Activated T-cell treated with anti-CD3 and anti-CD28 coated beads for 1 hour (primary cell): ENCODE data around the gene RIC8A.
"Not testable (repeated sequence)": the region's sequence is repeated elsewhere in the genome, so short reads cannot be mapped to it uniquely, and the experiment has no call there.

Experiments
- DNase-seq: peaks from one replicate; pipeline ENCODE4 v3.0.0-alpha.2; 2020; ENCODE audit warnings: low read depth

Gene RIC8A

DNA sequence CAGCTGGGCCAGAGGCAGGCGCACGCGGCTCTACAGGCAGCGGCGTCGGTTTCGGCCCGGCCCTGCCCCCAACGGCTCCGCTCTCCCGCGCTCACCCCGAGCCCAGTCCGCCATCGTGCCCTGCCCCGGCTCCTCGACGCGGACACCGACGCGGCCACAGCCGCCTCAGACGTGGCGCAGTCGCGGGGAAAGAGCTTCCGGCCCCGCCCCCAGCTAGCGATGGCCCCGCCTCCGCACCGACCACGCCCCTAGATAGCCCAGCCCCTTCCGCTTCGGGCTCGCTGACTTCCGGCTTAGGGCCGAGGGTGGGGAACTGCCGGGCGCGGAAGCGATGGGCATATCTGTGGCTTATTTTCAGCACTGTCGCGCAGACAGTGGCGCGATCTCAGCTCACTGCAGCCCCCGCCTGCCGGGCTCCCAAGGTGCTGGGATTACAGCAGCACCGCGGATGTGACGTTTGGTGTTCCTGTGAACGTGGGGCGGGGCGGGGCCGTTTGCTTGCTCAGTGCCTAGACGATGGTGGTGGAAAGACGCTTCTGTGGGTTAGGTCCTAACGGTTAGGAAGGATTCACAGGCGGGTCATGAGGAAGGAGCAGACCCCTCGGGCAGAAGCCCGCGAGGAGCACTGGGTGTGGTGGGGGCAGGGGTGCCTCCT is at the start of gene RIC8A, which contains the start of gene BET1L:
Gene RIC8A, plus strand, starts transcription at position 501 of the 655 bp plus-strand sequence. CDS start 1,147 bp downstream, outside the sequence.
Gene BET1L, minus strand, starts transcription at position 192 of the 655 bp plus-strand sequence. Its CDS starts 78 bp downstream, at position 114.
- DNase-seq, result peak; percentile 93

DNA sequence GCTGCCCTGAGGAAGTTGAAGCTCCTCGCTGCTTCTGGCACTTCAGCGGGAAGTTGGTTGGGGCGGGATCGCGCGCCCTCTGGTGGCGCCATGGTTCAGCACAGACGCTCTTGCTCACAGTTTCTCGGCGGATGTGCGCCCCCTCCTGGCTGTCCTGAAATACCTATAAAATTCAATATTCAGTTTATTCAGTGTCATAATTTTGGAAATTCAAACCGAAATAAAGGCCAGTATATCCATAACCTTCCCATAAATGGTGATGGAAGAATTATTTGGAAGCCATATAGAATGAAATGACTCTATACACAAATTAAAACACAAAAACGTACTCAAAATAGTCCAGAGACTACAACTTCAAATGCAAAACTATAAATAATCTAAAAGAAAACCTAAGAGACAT is 27.3 kb upstream of the RIC8A start:
- DNase-seq, result not testable (repeated sequence)

DNA sequence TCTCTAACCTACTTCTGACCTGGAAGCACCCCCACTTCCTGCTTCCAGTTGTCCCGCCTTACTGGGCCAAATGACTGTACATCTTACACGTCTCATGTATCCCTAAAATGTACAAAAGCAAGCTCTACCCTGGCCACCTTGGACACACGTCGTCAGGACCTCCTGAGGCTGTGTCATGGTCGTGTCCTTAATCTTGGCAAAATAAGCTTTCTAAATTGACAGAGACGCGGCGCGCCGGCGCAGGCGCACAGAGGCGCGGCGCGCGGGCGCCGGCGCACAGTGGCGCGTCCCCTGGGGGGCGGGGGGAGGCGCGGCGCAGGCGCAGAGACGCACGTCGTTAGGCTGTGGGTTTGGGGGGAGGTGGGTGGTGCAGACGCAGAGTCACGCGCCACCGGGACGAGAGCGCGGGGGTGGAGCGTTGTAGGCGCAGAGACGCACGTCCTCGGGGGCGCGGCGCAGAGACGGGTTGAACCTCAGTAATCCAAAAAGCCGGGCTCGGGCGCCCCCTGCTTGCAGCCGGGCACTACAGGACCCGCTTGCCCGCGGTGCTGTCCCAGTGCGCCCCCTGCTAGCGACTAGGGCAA is 18.2 kb upstream of the RIC8A start:
- DNase-seq, result not testable (repeated sequence)

GRCh38 chr11:189843-190311 is 17.6 kb upstream of the RIC8A start:
- not testable (repeated sequence) for DNase-seq

- DNase-seq, result not testable (repeated sequence)
Observed at GRCh38 chr11:190546-190945, 17.0 kb upstream of the RIC8A start.

DNA sequence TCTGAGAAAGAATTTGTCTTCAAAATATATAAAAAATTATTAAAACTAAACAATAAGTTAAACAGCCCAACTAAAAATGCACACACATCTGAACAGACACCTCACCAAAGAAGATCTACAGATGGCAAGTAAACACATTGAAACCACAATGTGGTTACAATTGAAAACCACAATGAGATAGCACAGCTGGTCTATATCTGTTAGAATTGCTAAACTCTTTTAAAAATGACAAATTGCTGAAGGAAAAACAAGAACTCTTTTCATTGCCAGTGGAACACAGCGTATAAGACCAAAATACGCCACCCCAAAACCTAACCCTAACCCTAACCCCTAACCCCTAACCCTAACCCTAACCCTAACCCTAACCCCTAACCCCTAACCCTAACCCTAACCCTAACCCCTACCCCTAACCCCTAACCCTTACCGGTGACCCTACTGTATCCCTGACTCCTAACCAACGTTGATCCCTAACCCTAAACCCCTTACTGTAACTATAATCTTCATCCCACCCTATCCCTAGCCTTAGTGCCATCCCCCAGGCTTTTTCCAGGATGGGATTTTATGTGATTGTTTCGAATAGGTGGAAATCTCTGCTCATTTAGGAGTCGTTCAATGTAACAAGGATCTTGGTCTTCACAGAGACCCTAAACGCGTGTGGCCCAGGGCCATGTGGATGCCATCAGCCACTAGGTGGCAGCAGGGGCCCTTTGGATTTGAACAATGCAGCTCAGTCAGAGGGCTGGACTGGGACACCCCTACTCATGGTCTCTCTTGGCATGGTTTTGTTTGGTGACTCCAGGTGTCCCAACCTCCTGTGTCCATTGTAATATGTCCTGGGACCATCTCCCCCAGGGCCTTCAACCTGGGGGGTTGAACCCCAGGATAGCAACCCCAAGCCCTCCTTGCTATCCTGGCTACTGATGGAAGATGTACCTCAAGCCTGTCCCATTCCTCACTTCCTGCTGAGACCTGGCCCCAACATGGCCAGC is 15.7 kb upstream of the RIC8A start:
- DNase-seq, result not testable (repeated sequence)

DNA sequence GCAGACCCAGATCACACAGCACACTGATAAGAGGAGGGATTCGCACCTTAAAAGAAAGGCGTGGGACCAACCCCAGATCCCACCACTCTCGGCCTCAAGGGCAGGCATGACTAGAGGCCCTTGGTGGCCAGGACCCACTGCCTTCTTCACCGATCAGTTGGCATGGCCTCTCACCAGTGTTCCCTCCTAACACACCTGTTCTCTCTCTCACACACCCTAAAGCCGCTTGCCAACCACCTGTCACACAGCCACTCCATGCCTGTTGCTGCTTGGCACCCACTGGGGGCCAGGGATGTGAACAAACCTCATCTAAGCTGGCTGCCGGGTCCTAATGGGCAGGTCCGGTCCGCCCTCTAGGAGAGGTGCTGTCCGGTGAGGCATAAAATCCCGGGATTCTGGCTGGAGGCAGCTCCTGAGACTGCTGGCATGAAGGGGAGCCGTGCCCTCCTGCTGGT is 14.8 kb upstream of the RIC8A start, which contains the start of gene SCGB1C1:
Gene SCGB1C1, plus strand, starts transcription at position 405 of the 455 bp plus-strand sequence. Its CDS starts 22 bp downstream, at position 427.
- DNase-seq, result not testable (repeated sequence)

DNA sequence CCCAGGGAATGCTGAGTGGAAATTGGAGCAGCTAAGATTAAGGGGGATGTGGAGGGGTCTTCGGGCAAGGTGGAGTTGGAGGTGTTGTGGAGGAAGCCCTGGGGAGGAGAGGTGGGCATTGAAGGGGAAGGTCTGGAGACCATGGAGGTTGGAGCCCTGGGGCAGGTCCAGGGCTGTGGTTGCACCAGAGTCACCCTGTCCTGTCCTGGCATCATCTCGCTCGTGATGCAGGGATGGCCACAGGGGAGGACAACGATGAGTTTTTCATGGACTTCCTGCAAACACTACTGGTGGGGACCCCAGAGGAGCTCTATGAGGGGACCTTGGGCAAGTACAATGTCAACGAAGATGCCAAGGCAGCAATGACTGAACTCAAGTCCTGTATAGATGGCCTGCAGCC is 14.0 kb upstream of the RIC8A start:
- DNase-seq, result not testable (repeated sequence)

DNA sequence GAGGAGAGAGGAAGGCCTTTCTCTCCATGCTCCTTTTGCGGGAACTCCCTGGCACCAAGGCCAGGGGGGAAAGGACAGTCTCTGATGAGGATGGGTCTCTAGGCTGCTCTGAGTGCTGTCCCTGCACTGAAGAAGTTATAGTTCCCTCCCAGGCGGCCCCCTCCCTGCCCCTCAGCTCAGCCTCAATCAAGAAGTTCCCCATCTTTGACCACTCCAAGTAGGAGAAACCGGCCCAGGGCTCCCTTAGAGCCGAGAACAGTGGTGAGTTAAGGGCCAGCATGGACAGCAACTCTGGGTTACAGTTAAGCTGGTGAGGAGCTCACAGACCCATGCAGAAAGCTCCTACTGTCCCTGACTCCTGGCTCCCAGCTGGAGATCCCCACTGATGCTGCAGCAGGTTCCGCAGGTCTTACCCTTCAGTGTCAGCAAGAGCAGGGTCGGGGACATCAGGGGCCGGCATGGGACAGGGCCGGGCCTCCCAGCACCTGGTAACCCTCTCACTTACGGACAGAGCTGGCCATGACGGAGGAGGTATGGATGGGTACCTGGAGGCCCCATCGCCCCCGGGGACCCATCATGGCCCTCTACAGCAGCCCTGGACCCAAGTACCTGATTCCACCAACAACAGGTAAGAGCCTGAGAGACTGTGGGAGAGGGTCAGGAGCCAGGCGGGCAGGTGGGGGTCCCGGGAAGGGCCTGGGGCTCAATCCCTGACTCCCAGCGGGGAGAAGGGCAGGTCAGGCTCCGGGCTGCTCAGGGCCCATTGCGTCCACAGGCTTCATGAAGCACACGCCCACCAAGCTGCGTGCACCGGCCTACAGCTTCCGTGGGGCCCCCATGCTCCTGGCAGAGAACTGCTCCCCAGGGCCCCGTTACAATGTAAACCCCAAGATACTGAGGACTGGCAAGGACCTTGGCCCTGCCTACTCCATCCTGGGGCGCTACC is 10.4 kb upstream of the RIC8A start:
- DNase-seq, result no peak

DNA sequence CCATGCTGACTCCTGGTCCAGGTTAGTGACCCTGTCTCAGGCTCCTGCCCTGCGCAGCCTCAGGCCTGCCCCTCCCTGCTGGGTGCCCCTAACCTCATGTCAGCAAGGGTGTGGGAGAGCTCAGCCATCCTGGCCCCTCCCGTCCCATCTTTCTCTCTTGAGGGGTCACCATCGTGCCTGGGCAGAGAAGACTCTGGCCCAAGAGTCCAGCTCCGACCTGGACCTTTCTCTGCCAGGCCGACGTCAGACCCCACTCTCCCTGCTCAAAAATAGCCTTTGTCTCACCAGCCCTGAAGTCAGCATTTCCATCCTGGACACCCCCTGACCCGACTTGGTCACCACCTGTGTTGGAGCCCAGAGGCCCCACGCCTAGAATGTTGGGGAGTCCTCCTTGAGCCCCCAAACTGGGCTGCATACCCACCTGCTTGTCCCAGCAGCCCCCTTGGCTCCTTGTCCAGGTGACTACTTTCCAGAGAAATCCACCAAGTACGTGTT is 9.7 kb upstream of the RIC8A start:
- DNase-seq, result no peak

DNA sequence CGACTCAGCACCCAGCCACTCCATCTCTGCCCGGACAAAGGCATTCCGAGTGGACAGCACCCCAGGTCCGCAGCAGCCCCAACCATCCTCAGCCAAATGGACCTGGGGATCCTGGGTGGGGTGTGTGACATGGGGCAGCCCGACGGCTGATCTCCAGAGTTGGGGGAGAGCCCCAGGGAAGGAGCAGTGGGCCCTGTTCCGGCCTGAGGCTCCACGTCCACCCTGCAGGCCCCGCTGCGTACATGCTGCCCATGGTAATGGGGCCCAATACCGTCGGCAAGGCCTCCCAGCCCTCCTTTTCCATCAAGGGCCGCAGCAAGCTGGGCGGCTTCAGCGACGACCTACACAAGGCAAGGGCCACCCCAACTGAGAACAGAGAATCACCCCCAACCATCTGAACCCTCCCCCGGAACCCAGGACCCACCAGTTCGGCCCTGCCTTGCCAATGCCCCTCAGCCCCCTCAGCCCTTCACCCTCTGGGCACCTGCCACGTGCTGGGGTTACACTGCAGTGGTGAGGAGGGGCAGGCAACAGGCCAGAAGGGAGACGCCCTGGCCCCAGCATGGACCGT is 9.2 kb upstream of the RIC8A start:
- DNase-seq, result no peak

DNA sequence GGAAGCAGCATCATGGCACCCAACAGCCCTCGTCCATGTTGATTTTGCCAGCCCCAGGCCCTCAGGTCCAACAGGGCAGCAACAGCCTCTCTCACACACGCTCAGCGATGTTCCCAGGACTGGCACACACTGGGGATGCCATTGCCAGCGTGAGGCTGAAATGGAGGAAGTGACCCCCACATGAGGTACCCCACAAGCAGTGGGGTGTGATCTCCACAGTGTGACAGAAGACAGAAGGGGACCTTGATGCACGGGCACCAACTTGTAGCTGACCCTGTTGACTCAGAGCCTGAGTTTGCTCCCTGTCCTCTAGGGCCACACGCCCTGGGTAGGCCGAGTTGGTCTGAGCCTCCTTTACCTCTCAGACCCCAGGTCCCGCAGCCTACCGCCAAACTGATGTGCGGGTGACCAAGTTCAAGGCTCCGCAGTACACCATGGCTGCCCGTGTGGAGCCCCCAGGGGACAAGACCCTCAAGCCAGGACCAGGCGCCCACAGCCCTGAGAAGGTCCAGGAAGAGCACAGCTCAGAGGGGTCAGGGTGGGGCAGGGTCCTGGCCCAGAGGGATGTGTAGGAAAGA is 8.4 kb upstream of the RIC8A start:
- DNase-seq, result no peak

DNA sequence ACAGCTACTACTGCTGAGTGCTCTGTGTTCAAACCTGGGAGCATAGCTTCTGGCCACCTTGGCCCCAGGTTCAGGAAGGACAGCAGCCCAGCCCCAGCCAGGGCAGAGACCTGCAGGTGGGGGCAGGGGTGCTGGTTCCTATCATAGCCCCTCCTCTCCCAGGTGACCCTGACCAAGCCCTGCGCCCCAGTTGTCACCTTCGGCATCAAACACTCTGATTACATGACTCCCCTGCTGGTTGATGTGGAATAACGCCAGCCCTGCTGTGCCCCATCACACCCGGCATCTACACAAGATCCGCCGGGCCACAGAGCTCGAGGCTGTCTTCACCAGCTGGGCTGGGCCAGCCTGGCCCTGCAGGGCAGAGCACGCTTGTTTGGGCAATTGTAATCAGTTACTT is 7.7 kb upstream of the RIC8A start:
- no peak for DNase-seq

- DNase-seq, result no peak
Observed at GRCh38 chr11:200224-201003, 7.1 kb upstream of the RIC8A start.

- no peak for DNase-seq
Observed at GRCh38 chr11:201966-202365, 5.5 kb upstream of the RIC8A start.

DNA sequence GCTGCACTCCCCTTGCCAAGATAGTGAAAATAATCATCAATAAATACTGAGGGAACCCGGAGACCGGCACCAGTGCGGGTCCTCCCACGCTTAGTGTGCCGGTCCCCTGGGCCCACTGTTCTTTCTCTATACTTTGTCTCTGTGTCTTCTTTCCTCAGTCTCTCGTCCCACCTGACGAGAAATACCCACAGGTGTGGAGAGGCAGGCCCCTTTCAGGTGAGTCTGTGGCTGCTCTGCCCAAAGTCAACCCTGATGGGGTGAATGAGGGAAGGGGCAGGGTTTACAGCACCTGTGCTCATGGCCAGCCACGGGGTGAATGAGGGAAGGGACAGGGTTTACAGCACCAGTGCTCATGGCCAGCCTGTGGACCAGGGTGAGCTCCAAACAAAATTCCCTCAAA is 5.0 kb upstream of the RIC8A start:
- DNase-seq, result no peak

DNA sequence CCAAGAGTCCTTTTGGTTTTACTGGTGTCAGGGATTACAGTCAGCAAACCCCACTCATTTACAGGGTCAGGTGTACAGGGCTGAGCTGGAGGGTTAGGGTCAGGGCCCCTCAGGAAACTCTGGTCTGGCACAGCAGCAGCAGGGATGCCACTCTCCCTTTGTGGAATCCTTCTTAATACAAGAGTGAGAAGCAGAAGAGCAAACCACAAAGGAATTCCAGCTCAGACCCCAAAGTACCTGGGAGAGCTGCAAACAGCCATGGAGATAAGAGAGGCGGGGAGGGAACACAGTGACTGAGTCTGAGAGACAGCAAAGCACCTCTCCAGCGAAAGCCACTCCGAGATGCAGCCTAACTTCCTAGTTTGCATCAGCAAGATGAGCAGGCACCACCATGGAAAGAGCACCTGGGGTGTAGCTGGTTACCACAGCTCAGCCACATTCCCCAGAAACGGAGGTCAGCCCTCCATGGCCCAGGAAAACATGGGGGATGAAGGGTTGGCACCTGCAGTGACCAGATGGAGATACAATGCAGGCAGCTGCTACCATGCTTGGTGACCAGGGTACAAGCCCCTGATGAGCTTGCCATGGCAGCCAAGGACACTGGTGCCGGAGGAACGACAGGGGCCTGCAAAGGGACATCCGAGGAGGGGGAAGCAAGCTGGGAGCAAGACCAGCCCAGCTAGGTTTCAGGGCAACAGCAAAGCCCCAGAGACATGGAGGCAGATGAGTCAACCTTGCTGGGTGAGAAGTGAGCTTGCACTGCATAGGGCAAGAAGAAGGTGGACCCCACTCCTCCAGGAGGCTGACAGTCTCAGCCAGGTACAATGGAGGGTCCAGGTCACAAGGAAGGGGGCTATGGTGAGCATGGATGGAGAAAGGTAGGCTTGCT is 4.2 kb upstream of the RIC8A start:
- no peak for DNase-seq

GRCh38 chr11:203945-204586 is 3.4 kb upstream of the RIC8A start:
- no peak for DNase-seq
